GM21737 (cell line): ENCODE results near the gene REG4.
"Not testable (repeated sequence)": the region's sequence is repeated elsewhere in the genome, so short reads cannot be mapped to it uniquely, and the experiment has no call there.

Experiments used
- ATAC-seq: cut with Tn5 transposase; IDR thresholded peaks from one replicate; pipeline ENCODE4 v1.9.1; 2021; ENCODE audit warnings: mild to moderate bottlenecking, moderate library complexity; ENCODE audit not compliant: unreplicated experiment

REG4 gene

DNA sequence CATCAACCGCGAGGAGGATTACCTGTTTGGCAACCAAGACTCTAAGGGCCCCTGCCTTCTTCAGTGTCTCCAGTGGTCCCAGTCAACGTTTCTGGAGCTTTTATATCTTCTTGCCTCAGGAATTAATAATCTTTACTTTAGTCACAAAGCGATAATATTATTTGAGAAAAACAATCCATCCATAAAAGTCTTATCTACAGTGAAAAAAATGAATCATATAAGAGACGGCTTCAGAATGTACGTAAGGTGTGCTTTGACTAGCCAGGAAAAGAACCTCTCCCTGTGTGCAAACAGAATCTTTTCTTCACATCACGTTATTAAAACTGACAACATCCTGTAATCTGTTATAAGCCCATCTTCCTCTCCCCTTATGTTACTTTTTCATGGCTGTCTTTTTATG, at the start of gene REG4:
REG4 (minus strand) TSS at position 74 of the 400 bp plus-strand sequence. CDS start 2,691 bp downstream, outside the sequence.
- no peak for ATAC-seq

GRCh38 chr1:119859647-119860046, 48.4 kb upstream of the REG4 start:
- no peak for ATAC-seq

DNA sequence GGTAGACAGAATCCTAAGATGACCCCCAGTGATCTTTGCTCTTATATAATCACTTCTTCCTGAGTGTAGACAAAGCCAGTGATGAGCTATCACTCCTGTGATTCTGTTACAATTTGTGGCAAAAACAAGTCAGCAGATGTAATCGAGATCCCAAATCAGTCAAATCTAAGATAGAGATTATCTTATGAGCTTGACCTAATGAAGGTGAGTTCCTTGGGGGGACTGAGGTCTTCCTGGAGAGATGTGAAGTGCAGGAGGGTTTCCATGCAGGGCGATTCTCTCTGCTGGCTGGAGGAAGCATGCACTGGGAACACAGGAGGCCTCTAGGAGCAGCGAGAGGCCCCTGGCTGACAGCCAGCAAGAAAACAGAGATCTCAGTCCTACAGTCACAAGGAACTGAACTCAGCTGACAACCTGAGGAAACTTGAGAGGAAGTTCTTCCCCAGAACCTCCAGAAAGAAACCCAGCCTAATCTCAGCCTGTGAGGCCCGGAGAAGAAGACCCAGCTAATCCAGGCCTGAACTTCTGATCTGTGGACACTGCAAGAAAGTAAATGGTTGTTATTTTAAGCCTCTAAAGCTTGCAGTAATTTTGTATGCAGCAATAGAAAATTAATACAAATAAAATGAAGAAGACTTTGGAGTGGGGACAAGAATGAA, 47.4 kb upstream of the REG4 start:
- ATAC-seq, result not testable (repeated sequence)

DNA sequence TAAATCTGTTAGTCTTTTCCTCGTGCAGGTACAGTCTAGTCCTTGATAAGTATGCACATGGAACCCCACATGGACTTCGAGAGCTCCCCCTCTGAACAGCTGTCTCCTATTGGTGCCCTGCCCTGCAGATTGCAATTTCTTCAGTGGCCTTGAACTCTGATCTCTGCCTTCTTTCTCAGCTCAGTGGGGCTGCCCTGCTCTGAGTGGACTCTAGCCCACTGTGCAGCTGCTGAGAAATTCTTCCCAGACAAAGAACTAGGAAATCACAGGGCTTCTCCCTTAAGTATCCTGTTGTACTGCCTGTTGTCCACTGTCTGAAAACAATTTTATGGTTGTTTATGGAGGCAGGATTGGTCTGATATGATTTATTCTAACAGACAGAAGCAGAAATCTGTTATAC, 46.9 kb upstream of the REG4 start:
- no peak for ATAC-seq

DNA sequence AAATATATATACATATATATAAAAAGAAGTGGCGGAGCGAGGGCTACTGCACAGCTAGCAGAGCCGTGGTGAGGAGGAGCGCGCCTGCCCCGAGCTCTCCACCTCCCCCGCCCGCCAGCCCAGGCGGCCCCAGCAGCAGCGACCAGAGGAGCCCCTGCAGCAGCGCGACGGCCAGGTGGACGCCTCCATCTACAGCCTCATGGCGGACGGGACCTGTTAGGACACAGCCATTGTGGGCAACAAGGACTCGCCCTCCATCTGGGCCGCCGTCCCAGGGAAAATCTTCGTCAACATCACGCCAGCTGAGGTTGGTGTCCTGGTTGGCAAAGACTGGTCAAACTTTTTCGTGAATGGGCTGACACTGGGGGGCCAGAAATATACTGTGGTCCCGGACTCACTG, 41.9 kb upstream of the REG4 start:
- no peak for ATAC-seq

DNA sequence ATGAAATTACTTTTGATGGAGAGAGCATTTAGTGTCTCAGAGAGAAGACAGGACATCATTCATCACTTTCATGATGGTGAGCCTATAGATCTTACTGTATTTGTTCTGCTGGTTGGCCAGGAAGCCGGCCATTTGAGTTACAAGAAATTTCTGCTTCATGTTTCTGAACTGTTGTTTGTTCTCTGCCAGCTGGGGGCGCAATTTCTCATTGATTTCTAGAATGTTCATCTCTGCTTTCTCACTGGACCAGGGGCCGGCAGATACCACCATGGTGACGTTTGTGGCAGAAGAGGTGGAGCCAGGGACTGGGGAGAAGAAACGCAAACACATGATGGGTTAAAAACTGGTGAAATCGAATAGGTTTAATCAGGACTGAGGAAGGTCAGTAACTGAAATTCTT, 32.9 kb upstream of the REG4 start:
- not testable (repeated sequence) for ATAC-seq

DNA sequence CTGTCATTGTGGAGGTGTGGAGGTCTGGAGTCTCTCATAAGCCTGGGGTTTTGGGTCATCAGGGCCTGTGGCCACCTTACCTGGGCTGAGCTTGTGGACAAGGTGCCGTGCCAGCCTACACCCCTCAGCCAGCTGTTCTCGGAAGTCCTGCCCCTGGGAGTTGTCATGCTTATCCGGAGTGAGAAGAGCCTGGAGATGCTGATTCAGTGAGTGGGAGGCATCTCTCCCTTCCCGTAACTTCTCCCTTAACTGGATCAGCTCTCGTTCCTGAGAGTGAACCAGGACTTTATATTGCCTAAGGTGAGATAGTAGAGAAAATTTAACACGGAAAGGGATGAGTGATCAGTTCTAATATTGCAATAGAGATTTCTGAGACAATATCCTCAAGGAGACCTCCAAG, 30.0 kb upstream of the REG4 start:
- no peak for ATAC-seq

DNA sequence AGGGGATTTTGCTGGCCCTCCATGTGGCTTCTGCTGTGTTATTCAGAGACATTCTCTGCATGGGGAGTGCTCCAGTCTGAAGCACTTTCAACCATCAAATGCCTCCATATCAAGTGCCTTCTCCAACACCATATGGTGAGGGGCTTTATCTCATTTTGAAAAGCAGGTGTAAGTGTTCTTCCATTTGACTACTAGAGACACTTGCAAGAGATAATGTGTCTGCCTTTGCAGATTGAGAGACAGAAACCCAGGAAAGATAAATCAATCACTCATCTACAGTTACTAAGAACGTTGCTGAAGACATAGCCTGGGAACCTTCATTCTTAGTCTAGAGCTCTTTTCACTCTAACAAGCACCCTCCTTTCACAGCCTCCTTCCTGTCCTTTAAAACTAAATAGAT, 29.5 kb upstream of the REG4 start:
- no peak for ATAC-seq

DNA sequence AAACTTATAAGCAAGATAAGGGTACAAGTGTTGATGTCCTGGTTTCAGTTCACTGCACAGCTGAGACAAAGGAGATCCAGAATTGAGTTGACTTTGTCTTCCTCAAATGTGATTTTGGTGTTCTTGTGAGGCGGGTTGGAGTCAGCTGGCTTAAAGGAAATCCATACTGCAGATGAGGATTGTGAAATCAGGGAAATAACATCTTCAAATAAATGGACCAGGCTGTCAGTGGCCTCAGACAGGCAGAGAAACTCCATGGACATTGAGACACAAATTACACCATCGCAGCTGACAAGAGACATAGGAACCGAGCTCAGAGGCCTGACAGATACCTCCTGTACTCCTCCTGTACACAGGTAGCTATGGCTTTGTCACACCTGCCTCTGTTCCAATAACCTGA, 27.0 kb upstream of the REG4 start:
- no peak for ATAC-seq

DNA sequence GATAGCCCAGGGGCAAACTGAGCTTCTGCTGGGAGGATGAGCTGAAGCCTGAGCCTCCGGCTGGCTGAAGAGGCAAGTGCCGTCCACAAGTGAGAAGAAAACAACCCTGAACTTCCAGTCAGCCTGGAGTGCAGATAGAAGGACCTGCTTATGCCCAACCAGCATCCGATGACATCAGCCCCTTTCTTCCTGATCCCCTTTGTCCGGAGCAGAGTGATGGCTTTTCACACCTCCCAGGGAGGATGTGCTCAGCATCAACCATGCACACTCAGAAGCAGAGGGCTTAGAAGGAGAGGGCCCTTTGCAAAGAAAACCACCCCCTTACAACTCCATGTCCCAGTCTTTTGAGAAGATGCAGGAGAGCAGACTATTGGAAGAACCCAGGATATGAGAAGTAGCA, 23.7 kb upstream of the REG4 start:
- no peak for ATAC-seq

DNA sequence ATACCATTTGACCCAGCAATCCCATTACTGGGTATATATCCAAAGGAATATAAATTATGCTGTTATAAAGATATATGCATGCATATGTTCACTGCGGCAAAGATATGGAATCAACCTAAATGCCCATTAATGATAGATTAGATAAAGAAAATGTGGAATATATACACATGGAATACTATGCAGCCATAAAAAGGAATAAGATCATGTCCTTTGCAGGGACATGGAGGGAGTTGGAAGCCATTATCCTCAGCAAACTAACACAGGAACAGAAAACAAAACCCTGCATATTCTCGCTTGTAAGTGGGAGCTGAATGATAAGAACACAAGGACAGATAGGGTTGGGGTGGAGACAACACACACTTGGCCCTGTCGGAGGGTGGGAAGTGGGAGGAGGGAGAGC, 19.8 kb upstream of the REG4 start:
- ATAC-seq, result no peak

GRCh38 chr1:119829625-119830024, 18.4 kb upstream of the REG4 start:
- ATAC-seq, result no peak

DNA sequence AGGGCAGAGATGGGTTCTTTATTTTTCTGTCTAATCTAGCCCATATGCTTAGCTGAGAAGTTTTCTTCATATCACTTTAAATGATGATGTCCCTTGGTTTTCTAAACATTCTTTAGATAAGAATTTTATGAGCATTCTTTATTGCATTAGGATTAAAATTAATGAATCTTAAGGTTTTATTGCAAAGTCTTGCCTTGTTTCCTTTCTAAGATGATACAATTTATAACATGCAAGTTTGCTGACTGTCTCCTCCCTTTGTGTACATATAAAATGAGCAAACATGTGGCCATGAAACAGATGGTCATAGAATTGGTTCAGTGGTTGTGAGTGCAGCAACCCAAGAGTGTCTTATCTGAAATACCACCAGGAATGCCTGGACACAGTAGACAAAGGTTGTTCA, 17.7 kb upstream of the REG4 start:
- not testable (repeated sequence) for ATAC-seq

DNA sequence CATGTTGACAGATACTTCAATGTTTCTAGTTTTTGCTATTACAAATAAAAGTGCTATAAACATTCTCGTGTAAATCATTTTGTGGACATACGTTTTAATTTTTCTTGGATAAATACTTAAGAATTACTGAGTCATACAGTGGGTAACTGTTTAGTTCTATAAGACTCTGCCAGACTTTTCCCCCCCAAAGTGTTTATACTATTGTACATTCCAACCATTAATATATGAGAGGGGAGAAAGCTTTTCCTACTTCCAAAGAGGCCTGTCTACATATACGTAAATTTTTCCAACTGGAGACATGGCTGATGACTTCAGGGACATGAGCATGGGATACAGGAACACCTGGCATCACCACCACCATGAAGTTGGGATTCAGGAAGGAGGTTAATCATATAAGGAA, 17.0 kb upstream of the REG4 start:
- no peak for ATAC-seq

- no peak for ATAC-seq
Measured at GRCh38 chr1:119827010-119827409, 15.8 kb upstream of the REG4 start.

DNA sequence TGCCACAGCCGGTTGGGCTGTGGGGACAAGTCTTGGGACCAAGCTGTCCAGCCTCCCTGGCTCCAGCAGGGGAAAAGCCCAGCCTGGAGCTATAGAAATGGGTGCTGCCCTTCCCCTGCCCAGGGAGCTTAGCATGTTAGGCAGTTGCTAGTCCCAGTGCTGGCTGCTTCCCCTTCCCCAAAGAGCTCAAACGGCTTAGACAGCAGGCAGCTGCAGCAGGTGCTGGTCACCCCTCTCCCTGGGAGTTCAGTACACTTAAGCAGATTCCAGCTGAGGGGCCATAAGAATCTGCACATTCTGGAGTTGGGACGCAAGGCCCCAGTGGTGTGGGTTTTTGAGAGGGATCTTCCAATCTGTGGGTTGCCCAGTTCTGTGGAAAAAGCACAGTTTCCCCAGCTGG, 11.1 kb upstream of the REG4 start:
- ATAC-seq, result no peak

GRCh38 chr1:119818181-119818580, 6.9 kb upstream of the REG4 start:
- ATAC-seq, result no peak

DNA sequence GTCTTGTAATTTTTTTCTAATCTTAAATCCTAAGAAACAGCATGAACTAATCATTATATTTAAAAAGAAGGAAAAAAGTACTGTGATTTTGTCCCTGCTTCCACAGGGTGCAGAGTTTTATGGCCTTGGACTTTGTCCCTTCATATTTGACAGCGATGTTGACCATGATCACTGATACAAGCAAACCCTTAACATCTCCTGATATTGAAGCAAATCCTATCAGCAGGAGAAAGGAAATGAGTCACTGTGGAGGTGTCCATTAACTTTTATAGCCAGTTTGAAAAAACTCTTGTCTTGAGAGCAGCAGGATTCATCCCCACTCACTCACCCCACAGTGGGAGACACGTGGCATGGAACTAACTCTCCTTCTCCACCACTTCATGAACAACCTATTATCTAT, 5.1 kb upstream of the REG4 start:
- no peak for ATAC-seq

DNA sequence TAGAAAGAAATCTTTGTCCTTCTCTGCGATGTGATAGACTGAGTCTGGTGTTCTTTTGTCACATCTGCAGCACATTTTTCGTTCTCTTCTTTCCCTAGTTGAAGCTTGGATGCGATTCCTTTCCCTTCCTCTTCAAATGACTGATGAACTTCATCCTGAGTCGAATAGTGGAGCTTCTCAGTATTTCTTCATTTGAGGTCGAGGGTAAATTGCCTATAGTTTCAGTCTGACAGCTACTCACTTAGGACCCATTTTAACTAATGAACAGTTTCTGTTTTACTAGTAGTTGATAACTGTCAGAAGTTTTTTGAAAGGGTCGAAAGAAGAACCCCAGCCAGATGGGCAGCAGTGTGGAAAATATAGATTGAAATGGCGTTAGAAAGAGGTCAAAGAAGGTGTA, 4.7 kb upstream of the REG4 start:
- no peak for ATAC-seq

DNA sequence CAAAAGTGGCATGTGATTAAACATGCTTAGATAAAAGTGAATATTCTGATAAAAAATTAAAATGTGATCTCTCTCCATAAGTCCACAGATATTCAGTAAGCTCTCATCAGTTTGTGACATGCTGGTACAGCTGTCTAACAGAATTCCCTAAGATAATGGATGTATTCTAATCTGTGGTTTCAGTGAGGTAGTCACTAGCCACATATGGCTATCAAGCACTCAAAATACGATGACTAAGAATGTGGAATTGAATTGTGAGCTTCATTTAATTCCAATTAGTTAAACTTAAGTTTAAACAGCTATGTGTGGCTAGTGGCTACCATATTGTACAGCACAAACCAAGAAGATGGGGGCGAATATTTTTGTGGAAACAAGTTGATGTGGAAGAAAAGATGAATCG, 4.1 kb upstream of the REG4 start:
- no peak for ATAC-seq

- no peak for ATAC-seq
Measured at GRCh38 chr1:119814288-119814687, 3.0 kb upstream of the REG4 start.

- no peak for ATAC-seq
Measured at GRCh38 chr1:119811985-119812557, 811 bp upstream of the REG4 start.

GRCh38 chr1:119808972-119809550, 2.2 kb downstream of the REG4 start:
- ATAC-seq, result no peak
